ENCODE measurements around the gene DFFB.

DNA sequence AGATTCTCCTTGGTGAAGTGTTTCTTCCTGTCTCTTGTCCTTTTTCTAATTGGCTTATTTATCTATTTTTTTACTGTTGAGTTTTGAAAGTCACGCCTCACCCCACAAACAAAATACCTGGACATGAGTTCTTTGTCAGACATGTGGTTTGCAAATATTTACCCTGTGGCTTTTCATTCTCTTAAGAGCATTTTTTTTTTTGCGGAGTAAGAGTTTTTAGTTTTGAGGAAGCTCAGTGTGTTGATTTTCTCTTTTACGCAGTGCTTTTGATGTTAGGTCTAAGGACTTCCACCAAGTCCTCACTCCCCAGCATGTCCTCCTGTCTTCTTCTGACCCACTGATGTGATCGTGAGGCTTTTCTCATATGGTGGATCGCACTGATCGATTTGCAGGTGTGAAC is 7.6 kb downstream of the DFFB start:
- TF ChIP-seq, protein P1, sequence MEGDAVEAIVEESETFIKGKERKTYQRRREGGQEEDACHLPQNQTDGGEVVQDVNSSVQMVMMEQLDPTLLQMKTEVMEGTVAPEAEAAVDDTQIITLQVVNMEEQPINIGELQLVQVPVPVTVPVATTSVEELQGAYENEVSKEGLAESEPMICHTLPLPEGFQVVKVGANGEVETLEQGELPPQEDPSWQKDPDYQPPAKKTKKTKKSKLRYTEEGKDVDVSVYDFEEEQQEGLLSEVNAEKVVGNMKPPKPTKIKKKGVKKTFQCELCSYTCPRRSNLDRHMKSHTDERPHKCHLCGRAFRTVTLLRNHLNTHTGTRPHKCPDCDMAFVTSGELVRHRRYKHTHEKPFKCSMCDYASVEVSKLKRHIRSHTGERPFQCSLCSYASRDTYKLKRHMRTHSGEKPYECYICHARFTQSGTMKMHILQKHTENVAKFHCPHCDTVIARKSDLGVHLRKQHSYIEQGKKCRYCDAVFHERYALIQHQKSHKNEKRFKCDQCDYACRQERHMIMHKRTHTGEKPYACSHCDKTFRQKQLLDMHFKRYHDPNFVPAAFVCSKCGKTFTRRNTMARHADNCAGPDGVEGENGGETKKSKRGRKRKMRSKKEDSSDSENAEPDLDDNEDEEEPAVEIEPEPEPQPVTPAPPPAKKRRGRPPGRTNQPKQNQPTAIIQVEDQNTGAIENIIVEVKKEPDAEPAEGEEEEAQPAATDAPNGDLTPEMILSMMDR (conservative IDR thresholded peaks at IDR 0.05; ENCODE audit: low read depth, low read length), result no peak
- no peak for TF ChIP-seq EZH2phosphoT487 (IDR thresholded peaks at IDR 0.05; ENCODE audit: borderline replicate concordance, low read length)
